Activated CD8-positive, alpha-beta T cell treated with anti-CD3 and anti-CD28 coated beads, Interleukin-2, amount 10 ng/mL, durations not matched to agents 7 days and 5 days (primary cell): ENCODE results near the gene MND1. TPM values are rescaled to one million over a fixed set of nuclear protein-coding genes. Genes with fewer than 3 reads are reported as not detected.
A peak's percentile ranks its signal among the peaks of the same experiment; 100 is the strongest.

ENCODE experiments used
- ATAC-seq: fragments of 150-1000 bp; cut with Tn5 transposase; one replicate; pipeline ENCODE4 v1.10.0; 2021; ENCODE audit warnings: moderate library complexity
- CTCF ChIA-PET: fragments of 350-600 bp; sonication (Branson Sonifier 250); formaldehyde crosslinking; loops from one replicate; lab custom pipeline; 2021; ENCODE audit warnings: antibody characterized with exemption; lab: Charles Lee
- POLR2A ChIA-PET: fragments of 350-600 bp; sonication (Branson Sonifier 250); formaldehyde crosslinking; loops from one replicate; lab custom pipeline; 2021; ENCODE audit warnings: antibody characterized with exemption; lab: Charles Lee
- DNase-seq: peaks from one replicate; pipeline ENCODE4 v3.0.0-alpha.2; 2020
- H3K27ac Mint-ChIP-seq: one replicate; pipeline ENCODE4 v1.8.0; 2021; ENCODE audit warnings: mild to moderate bottlenecking, mixed read lengths
- H3K27me3 Mint-ChIP-seq: one replicate; pipeline ENCODE4 v1.8.0; 2021; ENCODE audit warnings: low read depth, mixed read lengths
- H3K36me3 Mint-ChIP-seq: one replicate; pipeline ENCODE4 v1.8.0; 2021; ENCODE audit warnings: low read depth, mixed read lengths
- H3K4me1 Mint-ChIP-seq: one replicate; pipeline ENCODE4 v1.8.0; 2021; ENCODE audit warnings: low read depth, mixed read lengths
- H3K4me3 Mint-ChIP-seq: one replicate; pipeline ENCODE4 v1.8.0; 2021; ENCODE audit warnings: mild to moderate bottlenecking, mixed read lengths
- H3K9me3 Mint-ChIP-seq: one replicate; pipeline ENCODE4 v1.8.0; 2022; ENCODE audit warnings: mixed read lengths; ENCODE audit not compliant: insufficient read depth
- total RNA-seq, 2 experiments: library from RNA; stranded (reverse); gene quantifications; one replicate each; pipeline ENCODE4 v1.2.3, GENCODE V29; 2021

The MND1 gene
- total RNA-seq, 2 experiments from 2014 or later, result 37.4 to 38.3 TPM

DNA sequence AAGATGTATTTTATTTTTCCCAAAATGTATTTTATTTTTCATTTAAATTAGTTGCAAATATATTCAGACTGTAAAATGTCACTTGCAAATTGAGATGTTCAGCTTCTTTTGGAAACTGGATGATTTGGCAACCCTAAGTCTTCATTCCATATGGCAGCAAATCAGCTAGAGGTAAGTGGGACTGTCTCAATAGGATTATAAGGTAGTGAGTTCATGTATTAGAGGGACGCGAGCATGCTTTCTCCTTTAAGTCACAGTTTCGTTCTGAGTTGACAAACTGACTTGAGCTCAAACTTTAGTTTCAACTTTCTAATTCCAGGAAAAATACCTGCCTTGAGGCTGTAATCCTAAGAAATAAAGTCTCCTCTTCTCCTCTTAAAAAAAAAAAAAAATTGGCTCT lies 77.5 kb downstream of the MND1 start:
- Mint-ChIP-seq H3K36me3 (peaks cover 18% of the 10 kb centered on the region), H3K27me3 (no peaks in the 10 kb centered on the region), H3K9me3 (peaks cover 2% of the 10 kb centered on the region), H3K27ac (peak overlapping the region; percentile 63), H3K4me3 (no peak overlapping the region), H3K4me1 (peaks cover 62% of the 10 kb centered on the region)
- ATAC-seq, result peak; percentile 59
- peak; percentile 41 for DNase-seq
- CTCF ChIA-PET, result interaction anchor here (0.7 to 5.0 kb wide), 6 partner anchors 8 to 152 kb away, joined by 3 to 24 read pairs (median 4); no protein-coding TSS in a partner anchor
- POLR2A ChIA-PET, result interaction anchor here (0.6 to 0.8 kb wide), 2 partner anchors 45 to 75 kb away, joined by 3 read pairs; partner anchors contain the start of gene TMEM131L

DNA sequence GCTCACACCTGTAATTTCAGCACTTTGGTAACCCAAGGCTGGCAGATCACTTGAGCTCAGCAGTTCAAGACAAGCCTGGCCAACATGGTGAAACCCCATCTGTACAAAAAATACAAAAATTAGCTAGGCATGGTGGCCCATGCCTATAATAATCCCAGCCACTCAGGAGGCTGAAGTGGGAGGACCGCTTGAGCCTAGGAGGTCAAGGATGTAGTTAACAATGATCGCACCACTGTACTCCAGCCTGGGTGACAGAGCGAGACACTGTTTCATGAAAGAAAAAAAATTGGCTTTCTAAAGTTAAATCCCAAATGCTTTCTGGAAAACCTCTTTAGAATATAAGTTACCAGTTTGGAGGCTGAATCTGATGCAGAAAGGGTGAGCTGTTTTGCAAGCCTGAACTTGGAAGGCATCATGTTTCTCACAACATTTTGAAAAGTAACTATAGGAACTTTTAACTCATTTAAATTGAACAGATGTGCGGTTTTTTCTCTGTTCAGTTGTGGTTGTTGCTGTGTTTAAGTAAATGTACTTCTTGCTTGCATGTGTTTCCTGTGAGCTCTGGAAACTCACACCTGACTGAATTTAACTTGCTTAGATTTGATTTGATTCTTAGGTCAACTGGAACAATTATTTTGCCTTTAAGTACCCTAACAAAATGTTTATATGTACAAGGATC lies 81.9 kb downstream of the MND1 start:
- DNase-seq, result peak; percentile 54
- peaks cover 2% of the 10 kb centered on the region for H3K9me3 Mint-ChIP-seq
- H3K36me3 Mint-ChIP-seq, result peaks cover 11% of the 10 kb centered on the region
- peak overlapping the region; percentile 90 for H3K27ac Mint-ChIP-seq
- H3K27me3 Mint-ChIP-seq, result no peaks in the 10 kb centered on the region
- ChIA-PET POLR2A (interaction anchor here (0.6 to 1.2 kb wide), 5 partner anchors 25 to 114 kb away, joined by 3 to 6 read pairs (median 3); partner anchors contain the start of gene TMEM131L), CTCF (interaction anchor here (0.6 to 5.3 kb wide), 8 partner anchors 13 to 221 kb away, joined by 3 to 42 read pairs (median 4); partner anchors contain the start of gene TMEM131L)
- H3K4me1 Mint-ChIP-seq, result peaks cover 72% of the 10 kb centered on the region
- peak overlapping the region; percentile 55 for H3K4me3 Mint-ChIP-seq
- peak; percentile 79 for ATAC-seq

DNA sequence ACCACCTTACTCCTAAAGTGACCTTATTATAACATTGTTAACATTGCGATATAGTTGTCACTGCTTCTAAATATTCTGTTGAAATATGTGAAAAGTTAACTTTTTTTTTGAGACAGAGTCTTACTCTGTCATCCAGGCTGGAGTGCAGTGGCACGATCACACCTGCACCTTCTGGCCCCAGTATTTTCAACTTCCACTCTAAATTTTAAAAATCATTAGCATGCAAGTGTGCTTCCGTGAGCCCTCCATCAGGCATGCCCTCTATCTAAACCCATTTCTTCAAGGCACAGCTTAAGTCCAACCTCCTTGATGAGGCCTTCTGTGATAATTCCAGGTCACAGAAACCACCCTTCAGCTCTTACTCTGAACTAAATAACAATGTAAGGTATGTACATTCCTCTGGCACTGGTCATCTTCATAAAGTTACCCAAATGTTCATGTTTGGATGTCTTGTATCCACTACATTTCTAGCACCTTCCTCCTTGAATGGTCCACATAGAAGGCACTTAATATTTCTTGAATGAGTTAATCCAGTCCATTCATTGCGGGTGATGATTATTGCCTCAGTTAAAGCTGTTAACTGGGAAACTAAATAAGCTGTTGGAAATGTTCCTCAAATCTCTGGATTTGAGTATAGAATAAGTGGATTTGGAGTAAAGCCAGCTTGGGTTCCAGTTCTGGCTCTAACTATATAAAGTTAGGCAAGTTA lies 83.0 kb downstream of the MND1 start:
- Mint-ChIP-seq H3K36me3 (peaks cover 14% of the 10 kb centered on the region), H3K4me1 (peaks cover 68% of the 10 kb centered on the region)

DNA sequence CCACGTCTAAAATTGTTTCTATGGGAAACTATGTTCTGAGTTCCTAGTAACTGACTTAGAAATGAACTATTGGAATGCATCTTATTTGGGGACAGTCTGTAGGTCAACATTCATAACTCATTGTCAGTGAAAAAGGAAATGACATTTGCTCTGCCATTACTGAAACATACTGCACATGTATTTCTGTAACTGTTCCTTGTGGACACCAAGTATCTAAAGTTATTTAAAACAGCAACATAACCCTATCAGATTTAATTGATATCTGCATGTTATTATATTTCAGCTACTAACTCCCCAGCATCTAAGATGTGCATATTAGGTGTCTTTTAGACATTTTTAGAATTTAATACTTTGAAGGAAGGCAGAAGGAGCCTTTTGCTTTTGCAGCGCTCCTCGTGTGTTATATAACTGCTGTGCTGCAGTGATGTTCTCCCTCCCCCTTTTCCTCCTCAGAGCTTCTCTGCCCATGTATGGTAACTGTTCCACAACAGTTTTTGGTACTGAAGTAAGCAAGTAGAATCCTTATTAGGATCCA lies 84.5 kb downstream of the MND1 start:
- Mint-ChIP-seq H3K27me3 (no peaks in the 10 kb centered on the region), H3K36me3 (peaks cover 19% of the 10 kb centered on the region), H3K9me3 (peaks cover 2% of the 10 kb centered on the region), H3K4me1 (peaks cover 77% of the 10 kb centered on the region), H3K27ac (peak overlapping the region; percentile 37), H3K4me3 (no peak overlapping the region)
- ChIA-PET CTCF (interaction anchor here (0.6 to 5.3 kb wide), 11 partner anchors 8 to 214 kb away, joined by 3 to 42 read pairs (median 5); partner anchors contain the start of gene TMEM131L), POLR2A (interaction anchor here (2.0 kb wide), 1 partner anchor 37 kb away, joined by 10 read pairs; the partner anchor contains the start of gene TMEM131L)
- ATAC-seq (no peak), DNase-seq (peak; percentile 33)

More for the DNA sequence above, 83.0 kb downstream of the MND1 start:
- Mint-ChIP-seq H3K9me3 (peaks cover 2% of the 10 kb centered on the region), H3K27ac (peak overlapping the region; percentile 78), H3K27me3 (no peaks in the 10 kb centered on the region), H3K4me3 (no peak overlapping the region)
- CTCF ChIA-PET, result interaction anchor here (0.6 to 5.3 kb wide), 6 partner anchors 39 to 220 kb away, joined by 3 to 42 read pairs (median 11); partner anchors contain the start of gene TMEM131L
- ATAC-seq (no peak), DNase-seq (no peak)
- POLR2A ChIA-PET, result no interaction called here

DNA sequence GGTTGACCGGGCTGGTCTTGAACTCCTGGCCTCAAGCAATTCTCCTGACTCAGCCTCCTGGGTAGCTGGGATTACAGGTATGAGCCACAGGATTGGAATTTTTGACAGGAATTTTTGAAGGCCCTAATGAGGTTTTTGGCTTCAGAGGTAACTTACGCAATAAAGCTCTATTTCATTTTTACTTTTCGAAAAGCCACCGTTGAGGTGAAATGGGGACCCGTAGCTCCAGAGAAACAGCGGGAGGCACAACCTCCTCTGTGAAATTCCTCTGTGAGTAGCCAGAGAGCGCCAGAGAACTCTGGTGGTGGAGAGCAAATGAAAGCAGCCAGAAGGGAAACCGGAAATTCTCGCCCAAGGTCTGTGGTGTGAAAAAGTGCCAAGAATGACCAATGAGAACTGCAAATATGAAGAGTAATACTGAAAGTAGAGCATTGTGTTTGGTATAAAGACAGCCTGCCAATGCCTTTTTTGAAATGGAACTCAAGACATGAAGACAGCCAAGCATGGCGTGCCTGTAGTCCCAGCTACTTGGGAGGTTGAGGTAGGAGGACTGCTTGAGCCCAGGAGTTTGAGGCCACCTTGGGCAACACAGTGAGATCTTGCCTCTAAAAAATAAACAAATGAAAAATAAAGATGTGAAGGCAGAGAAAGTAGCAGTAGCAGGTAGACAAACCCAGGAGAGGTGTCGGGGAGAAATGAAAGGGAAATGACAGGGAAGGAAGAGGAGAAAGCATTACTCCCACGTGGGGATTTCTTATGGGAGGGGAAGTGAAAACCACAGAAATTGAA lies 88.7 kb downstream of the MND1 start:
- peak overlapping the region; percentile 95 for H3K27ac Mint-ChIP-seq

DNA sequence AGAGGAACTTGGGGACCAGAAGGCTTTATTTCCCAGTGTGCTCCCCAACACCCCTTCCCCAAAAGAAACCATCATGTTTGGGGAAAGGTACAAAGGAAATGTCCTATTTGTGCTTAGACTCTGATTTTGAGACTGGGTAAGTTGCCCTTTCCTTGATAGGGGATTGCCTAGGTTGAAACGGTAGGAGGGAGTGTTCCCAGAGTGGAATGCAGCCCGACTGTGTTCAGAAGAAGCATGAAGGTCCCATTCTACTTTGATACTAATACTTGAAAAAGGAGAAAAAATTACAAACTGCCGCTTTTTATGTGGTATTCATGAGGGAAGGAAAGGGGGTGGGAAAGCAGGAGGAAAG lies 89.2 kb downstream of the MND1 start:
- H3K27me3 Mint-ChIP-seq, result no peaks in the 10 kb centered on the region
- DNase-seq (no peak), ATAC-seq (no peak)
- ChIA-PET POLR2A (interaction anchor here (0.6 to 3.8 kb wide), 7 partner anchors 26 to 140 kb away, joined by 3 to 46 read pairs (median 6); partner anchors contain the start of genes MND1 and TMEM131L), CTCF (interaction anchor here (1.1 to 4.3 kb wide), 24 partner anchors 9 to 210 kb away, joined by 3 to 63 read pairs (median 8); partner anchors contain the start of gene TMEM131L)
- H3K9me3 Mint-ChIP-seq, result no peaks in the 10 kb centered on the region
- H3K36me3 Mint-ChIP-seq, result peaks cover 18% of the 10 kb centered on the region
- H3K27ac Mint-ChIP-seq, result peak overlapping the region; percentile 95
- peak overlapping the region; percentile 78 for H3K4me3 Mint-ChIP-seq
- peaks cover 77% of the 10 kb centered on the region for H3K4me1 Mint-ChIP-seq

More for the DNA sequence above, 88.7 kb downstream of the MND1 start:
- ChIA-PET CTCF (interaction anchor here (0.6 to 4.3 kb wide), 45 partner anchors 9 to 210 kb away, joined by 3 to 63 read pairs (median 4); partner anchors contain the start of gene TMEM131L), POLR2A (interaction anchor here (0.7 to 3.8 kb wide), 10 partner anchors 9 to 141 kb away, joined by 3 to 46 read pairs (median 4); partner anchors contain the start of genes MND1 and TMEM131L)
- Mint-ChIP-seq H3K4me3 (peak overlapping the region; percentile 78), H3K9me3 (no peaks in the 10 kb centered on the region), H3K27me3 (no peaks in the 10 kb centered on the region), H3K4me1 (peaks cover 77% of the 10 kb centered on the region), H3K36me3 (peaks cover 20% of the 10 kb centered on the region)
- ATAC-seq, result peak; percentile 82
- peak; percentile 90 for DNase-seq

DNA sequence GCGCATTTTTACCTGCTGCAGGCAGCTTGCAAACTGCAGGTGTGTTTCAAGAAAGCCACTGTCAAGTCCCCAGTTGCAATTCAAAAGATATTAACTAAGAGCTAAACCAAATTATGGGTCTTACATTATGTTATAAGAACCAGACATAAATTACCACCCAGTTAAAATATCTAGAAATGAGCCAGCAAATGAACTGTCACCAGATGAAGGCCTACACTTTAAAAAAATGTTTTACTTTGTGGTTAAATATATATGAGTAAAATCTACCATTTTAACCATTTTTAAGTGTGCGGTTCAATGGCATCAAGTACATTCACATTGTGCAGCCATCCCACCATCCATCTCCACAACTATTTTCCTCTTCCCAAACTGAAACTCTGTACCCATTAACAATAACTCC lies 89.7 kb downstream of the MND1 start:
- DNase-seq, result no peak
- no peaks in the 10 kb centered on the region for H3K9me3 Mint-ChIP-seq
- H3K36me3 Mint-ChIP-seq, result peaks cover 18% of the 10 kb centered on the region
- no peaks in the 10 kb centered on the region for H3K27me3 Mint-ChIP-seq
- peak overlapping the region; percentile 95 for H3K27ac Mint-ChIP-seq
- H3K4me1 Mint-ChIP-seq, result peaks cover 77% of the 10 kb centered on the region
- ATAC-seq, result no peak
- POLR2A ChIA-PET, result interaction anchor here (0.6 to 3.8 kb wide), 4 partner anchors 25 to 140 kb away, joined by 3 to 46 read pairs (median 7); partner anchors contain the start of genes MND1 and TMEM131L
- CTCF ChIA-PET, result interaction anchor here (1.1 to 4.3 kb wide), 15 partner anchors 14 to 140 kb away, joined by 3 to 63 read pairs (median 15); partner anchors contain the start of gene TMEM131L
- H3K4me3 Mint-ChIP-seq, result peak overlapping the region; percentile 78

DNA sequence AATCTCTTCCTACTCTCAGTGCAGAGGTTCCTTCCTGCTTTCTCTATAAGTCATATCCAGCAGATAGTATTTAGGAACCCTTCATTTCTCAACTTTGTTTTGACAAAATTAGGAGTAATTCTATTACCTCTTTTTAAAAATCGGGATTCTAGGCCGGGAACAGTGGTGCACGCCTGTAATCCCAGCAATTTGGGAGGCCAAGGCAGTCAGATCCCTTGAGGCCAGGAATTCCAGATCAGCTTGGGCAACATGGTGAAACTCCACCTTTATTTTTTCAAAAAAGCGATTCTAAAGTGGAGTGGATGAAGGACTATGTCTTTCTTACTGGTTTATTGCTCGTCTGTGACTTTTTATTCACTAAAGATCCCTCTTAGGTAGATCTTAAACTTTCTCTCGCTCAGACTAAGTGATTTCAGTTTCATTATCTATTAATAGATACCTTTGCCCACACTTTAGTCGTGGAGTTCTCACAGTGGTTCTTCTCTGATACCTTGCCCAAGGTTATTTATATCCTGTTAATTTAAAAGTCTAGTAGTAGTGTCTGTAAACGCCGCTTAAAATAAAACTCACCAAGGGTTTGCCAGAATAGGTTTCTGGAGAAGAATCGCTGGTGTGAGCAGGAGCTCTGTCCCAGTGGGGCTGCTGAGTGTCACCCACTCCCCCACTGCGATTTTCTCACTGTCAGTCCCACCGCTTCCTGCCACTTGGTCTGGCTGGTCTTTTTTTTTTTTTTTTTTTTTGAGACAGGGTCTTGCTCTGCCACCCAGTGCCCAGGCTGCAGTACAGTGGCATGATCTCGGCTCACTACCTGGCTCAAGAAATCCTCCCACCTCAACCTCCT lies 94.6 kb downstream of the MND1 start:
- peak; percentile 89 for ATAC-seq
- H3K27me3 Mint-ChIP-seq, result no peaks in the 10 kb centered on the region
- H3K4me1 Mint-ChIP-seq, result peaks cover 59% of the 10 kb centered on the region
- POLR2A ChIA-PET, result interaction anchor here (1.0 to 1.7 kb wide), 2 partner anchors 27 to 135 kb away, joined by 4 to 13 read pairs; partner anchors contain the start of gene TMEM131L
- H3K9me3 Mint-ChIP-seq, result no peaks in the 10 kb centered on the region
- DNase-seq, result peak; percentile 56
- peak overlapping the region; percentile 88 for H3K27ac Mint-ChIP-seq
- H3K36me3 Mint-ChIP-seq, result peaks cover 9% of the 10 kb centered on the region
- CTCF ChIA-PET, result interaction anchor here (0.8 to 3.5 kb wide), 7 partner anchors 13 to 135 kb away, joined by 3 to 29 read pairs (median 5); partner anchors contain the start of gene TMEM131L
- peak overlapping the region; percentile 80 for H3K4me3 Mint-ChIP-seq

DNA sequence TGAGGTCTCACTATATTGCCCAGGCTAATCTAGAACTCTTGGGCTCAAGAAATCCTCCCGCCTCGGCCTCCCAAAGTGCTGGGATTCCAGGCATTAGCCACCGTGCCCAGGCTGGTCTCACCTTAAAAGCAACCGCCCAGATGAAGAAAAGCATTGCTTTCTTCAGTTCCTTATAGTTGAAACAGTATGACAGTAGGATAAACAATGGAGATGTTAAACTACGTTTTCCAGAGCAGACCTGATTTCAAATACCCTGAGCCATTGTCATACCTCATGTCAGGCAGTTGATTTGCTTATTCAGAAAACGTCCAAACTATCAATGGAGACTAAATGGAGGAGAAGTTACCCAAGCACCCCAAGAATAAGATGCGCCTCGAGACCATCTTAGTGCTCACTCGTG lies 95.3 kb downstream of the MND1 start:
- Mint-ChIP-seq H3K36me3 (peaks cover 7% of the 10 kb centered on the region), H3K4me3 (peak overlapping the region; percentile 80), H3K4me1 (peaks cover 53% of the 10 kb centered on the region), H3K9me3 (no peaks in the 10 kb centered on the region), H3K27me3 (no peaks in the 10 kb centered on the region), H3K27ac (peak overlapping the region; percentile 88)
- ChIA-PET CTCF (interaction anchor here (1.4 to 3.5 kb wide), 4 partner anchors 27 to 134 kb away, joined by 5 to 29 read pairs (median 8); partner anchors contain the start of gene TMEM131L), POLR2A (interaction anchor here (1.0 to 1.7 kb wide), 2 partner anchors 26 to 134 kb away, joined by 4 to 13 read pairs; partner anchors contain the start of gene TMEM131L)
- ATAC-seq (no peak), DNase-seq (no peak)
